ENCODE measurements around the gene MED15. TPM values are rescaled to one million over a fixed set of nuclear protein-coding genes. Genes with fewer than 3 reads are reported as not detected.

Gene MED15
- total RNA-seq, 1 experiment from 2014 or later: 59.3 TPM

- ChIA-PET CTCF (no interaction called here), POLR2A (no interaction called here)
- ATAC-seq: no peak
- no peak for DNase-seq (ENCODE audit: low read depth, low spot score)
- BruUV-seq (replicated peaks): no TSS peak
- H3K36me3 ChIP-seq (ENCODE audit: control insufficient read depth, insufficient read depth, low read length): no peaks in the 10 kb centered on the region
- no peak overlapping the region for H3K4me3 ChIP-seq (ENCODE audit: low read depth in 2 of 2, low read length in 2 of 2)
- H3K9me3 ChIP-seq (ENCODE audit: control insufficient read depth, insufficient read depth, low read depth, low read length): no peaks in the 10 kb centered on the region
- intact Hi-C loops (cut with micrococcal nuclease; ENCODE audit: unreplicated experiment): no loop called here
- in situ Hi-C loops (cut with HindIII; ENCODE audit: low pct_unique_long_range_greater_than_20kb, low sequenced_read_pairs): no loop called here
- H3K27ac ChIP-seq (ENCODE audit: low read length): no peak overlapping the region
- no peaks in the 10 kb centered on the region for H3K27me3 ChIP-seq (ENCODE audit: control insufficient read depth, insufficient read depth, low read length)
- TF ChIP-seq SIN3A (IDR thresholded peaks at IDR 0.05; ENCODE audit: borderline replicate concordance, insufficient read depth, low read depth, low read length) (no peak), CTCF (IDR thresholded peaks at IDR 0.05) (no peak), REST (IDR thresholded peaks at IDR 0.05; ENCODE audit: insufficient read depth in 1 of 2, low read depth in 2 of 2, low read length in 1 of 2) (no peak), TCF7L2 (IDR thresholded peaks at IDR 0.05; ENCODE audit: low read depth, low read length) (no peak), POLR2AphosphoS5 (IDR thresholded peaks at IDR 0.05; ENCODE audit: low read depth, low read length) (no peak)
- H3K4me1 ChIP-seq (ENCODE audit: control insufficient read depth, insufficient read depth, low read length): no peaks in the 10 kb centered on the region; the same call in 1 of the 2 replicates
These were observed 17.0 kb upstream of the MED15 start for GRCh38 chr22:20490183-20490940.

GRCh38 chr22:20490941-20491307, 16.5 kb upstream of the MED15 start:
- ChIA-PET CTCF (no interaction called here), POLR2A (no interaction called here)
- H3K4me3 ChIP-seq (ENCODE audit: low read depth in 2 of 2, low read length in 2 of 2): no peak overlapping the region
- no peaks in the 10 kb centered on the region for H3K27me3 ChIP-seq (ENCODE audit: control insufficient read depth, insufficient read depth, low read length)
- H3K27ac ChIP-seq (ENCODE audit: low read length): no peak overlapping the region
- no peaks in the 10 kb centered on the region; the same call in 1 of the 2 replicates for H3K36me3 ChIP-seq (ENCODE audit: control insufficient read depth, insufficient read depth, low read length)
- ATAC-seq (no peak), DNase-seq (ENCODE audit: low read depth, low spot score) (no peak)
- in situ Hi-C loops (cut with HindIII; ENCODE audit: low pct_unique_long_range_greater_than_20kb, low sequenced_read_pairs): no loop called here
- BruUV-seq (replicated peaks): no TSS peak
- no peak for TF ChIP-seq TCF7L2 (IDR thresholded peaks at IDR 0.05; ENCODE audit: low read depth, low read length)
- no peak for TF ChIP-seq POLR2AphosphoS5 (IDR thresholded peaks at IDR 0.05; ENCODE audit: low read depth, low read length)
- no peak for TF ChIP-seq SIN3A (IDR thresholded peaks at IDR 0.05; ENCODE audit: borderline replicate concordance, insufficient read depth, low read depth, low read length)
- no peak for TF ChIP-seq CTCF (IDR thresholded peaks at IDR 0.05)
- no peak for TF ChIP-seq REST (IDR thresholded peaks at IDR 0.05; ENCODE audit: insufficient read depth in 1 of 2, low read depth in 2 of 2, low read length in 1 of 2)
- H3K4me1 ChIP-seq (ENCODE audit: control insufficient read depth, insufficient read depth, low read length): no peaks in the 10 kb centered on the region; the same call in 1 of the 2 replicates
- no peaks in the 10 kb centered on the region for H3K9me3 ChIP-seq (ENCODE audit: control insufficient read depth, insufficient read depth, low read depth, low read length)
- intact Hi-C loops (cut with micrococcal nuclease; ENCODE audit: unreplicated experiment): no loop called here
